Vagina (tissue), 2 donors: ENCODE results near the gene CST5. TPM values are rescaled to one million over a fixed set of nuclear protein-coding genes. Genes with fewer than 3 reads are reported as not detected.
"Not testable (repeated sequence)": the region's sequence is repeated elsewhere in the genome, so short reads cannot be mapped to it uniquely, and the experiment has no call there.

Experiments used
- DNase-seq, 2 donors: peaks; one replicate each; pipeline ENCODE4 v3.0.0-alpha.2; 2017; ENCODE audit errors: extremely low spot score in 2 of 2
- H3K27ac ChIP-seq: fragments of 200-600 bp; sonication (generic); one replicate; pipeline ENCODE4 v1.5.1; 2019
- H3K27me3 ChIP-seq: fragments of 200-600 bp; sonication (generic); one replicate; pipeline ENCODE4 v1.5.1; 2019
- H3K36me3 ChIP-seq, 2 donors: fragments of 200-600 bp; sonication (generic); one replicate each; pipeline ENCODE4 v1.5.1; 2017 to 2019
- H3K4me1 ChIP-seq: fragments of 200-600 bp; sonication (generic); one replicate; pipeline ENCODE4 v1.5.1; 2019
- H3K4me3 ChIP-seq, 2 donors: fragments of 200-600 bp; sonication (generic); 1 replicate in 1 of 2; 2 replicates in 1 of 2; pipeline ENCODE4 v1.5.1; 2016 to 2019
- H3K9me3 ChIP-seq: fragments of 200-600 bp; sonication (generic); one replicate; pipeline ENCODE4 v1.5.1; 2019
- POLR2A ChIP-seq, 2 donors: fragments of 450-650 bp; IDR thresholded peaks; one replicate each; pipeline ENCODE4 v1.6.1; 2017; ENCODE audit warnings: antibody characterized with exemption in 2 of 2, mild to moderate bottlenecking in 2 of 2, moderate library complexity in 2 of 2
- POLR2AphosphoS5 ChIP-seq, 2 donors: sonication (generic); formaldehyde crosslinking; IDR thresholded peaks; one replicate each; pipeline ENCODE4 v1.9.0; 2017; ENCODE audit warnings: antibody characterized with exemption in 2 of 2, mild to moderate bottlenecking in 2 of 2, low read depth in 1 of 2; ENCODE audit not compliant: insufficient read depth in 1 of 2
- intact Hi-C: fragments of 100-400 bp; cut with DNase I; formaldehyde crosslinking; loops from one replicate; pipeline ENCODE4 v1.15.1; 2023
- total RNA-seq: library from RNA; depleted of rRNA; stranded (reverse); fragments of >200 nt; gene quantifications from one replicate; pipeline ENCODE4 v1.2.3, GENCODE V29; 2016
- TF ChIP-seq, protein P1 (sequence below), 3 experiments: fragments of 450-650 bp in 2 of 3; fragments of 200-600 bp in 1 of 3; sonication (generic) in 1 of 3; IDR thresholded peaks; one replicate each; pipeline ENCODE4 v1.5.1; 2017 to 2019; ENCODE audit warnings: antibody characterized with exemption in 3 of 3, mild to moderate bottlenecking in 2 of 3, moderate library complexity in 2 of 3

CST5 gene
- total RNA-seq, 1 donor from 2014 or later, result not detected

DNA sequence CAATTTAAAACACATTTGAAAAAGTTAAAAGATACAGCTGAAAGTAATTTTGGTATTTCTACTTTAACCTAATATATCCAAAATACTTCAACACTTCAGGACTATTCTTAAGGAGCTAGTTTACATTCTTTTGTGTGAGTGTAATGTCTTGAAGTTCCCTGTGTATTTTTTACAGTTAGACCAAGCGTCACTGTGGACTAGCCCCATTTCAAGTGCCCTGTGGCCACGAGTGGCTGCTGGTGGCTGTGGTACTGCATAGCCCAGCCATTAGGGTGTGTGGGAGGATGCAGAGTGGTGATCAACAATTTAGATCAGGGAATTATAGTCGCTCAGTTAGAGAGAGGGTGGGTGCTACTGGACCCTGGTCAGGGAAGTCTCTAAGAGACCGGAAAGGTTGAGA, 869 bp upstream of the CST5 start:
- DNase-seq, result no peak
- intact Hi-C loops, result no loop called here
- Histone ChIP-seq H3K4me1 (no peaks in the 10 kb centered on the region), H3K36me3 (no peaks in the 10 kb centered on the region), H3K27me3 (no peaks in the 10 kb centered on the region), H3K9me3 (no peaks in the 10 kb centered on the region), H3K4me3 (no peak overlapping the region), H3K27ac (no peak overlapping the region)
- TF ChIP-seq POLR2A (IDR thresholded peaks at IDR 0.05), result no peak
- TF ChIP-seq, protein P1, sequence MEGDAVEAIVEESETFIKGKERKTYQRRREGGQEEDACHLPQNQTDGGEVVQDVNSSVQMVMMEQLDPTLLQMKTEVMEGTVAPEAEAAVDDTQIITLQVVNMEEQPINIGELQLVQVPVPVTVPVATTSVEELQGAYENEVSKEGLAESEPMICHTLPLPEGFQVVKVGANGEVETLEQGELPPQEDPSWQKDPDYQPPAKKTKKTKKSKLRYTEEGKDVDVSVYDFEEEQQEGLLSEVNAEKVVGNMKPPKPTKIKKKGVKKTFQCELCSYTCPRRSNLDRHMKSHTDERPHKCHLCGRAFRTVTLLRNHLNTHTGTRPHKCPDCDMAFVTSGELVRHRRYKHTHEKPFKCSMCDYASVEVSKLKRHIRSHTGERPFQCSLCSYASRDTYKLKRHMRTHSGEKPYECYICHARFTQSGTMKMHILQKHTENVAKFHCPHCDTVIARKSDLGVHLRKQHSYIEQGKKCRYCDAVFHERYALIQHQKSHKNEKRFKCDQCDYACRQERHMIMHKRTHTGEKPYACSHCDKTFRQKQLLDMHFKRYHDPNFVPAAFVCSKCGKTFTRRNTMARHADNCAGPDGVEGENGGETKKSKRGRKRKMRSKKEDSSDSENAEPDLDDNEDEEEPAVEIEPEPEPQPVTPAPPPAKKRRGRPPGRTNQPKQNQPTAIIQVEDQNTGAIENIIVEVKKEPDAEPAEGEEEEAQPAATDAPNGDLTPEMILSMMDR (IDR thresholded peaks at IDR 0.05), result no peak
- TF ChIP-seq POLR2AphosphoS5 (IDR thresholded peaks at IDR 0.05; ENCODE audit: insufficient read depth in 1 of 2, low read depth in 1 of 2), result no peak

DNA sequence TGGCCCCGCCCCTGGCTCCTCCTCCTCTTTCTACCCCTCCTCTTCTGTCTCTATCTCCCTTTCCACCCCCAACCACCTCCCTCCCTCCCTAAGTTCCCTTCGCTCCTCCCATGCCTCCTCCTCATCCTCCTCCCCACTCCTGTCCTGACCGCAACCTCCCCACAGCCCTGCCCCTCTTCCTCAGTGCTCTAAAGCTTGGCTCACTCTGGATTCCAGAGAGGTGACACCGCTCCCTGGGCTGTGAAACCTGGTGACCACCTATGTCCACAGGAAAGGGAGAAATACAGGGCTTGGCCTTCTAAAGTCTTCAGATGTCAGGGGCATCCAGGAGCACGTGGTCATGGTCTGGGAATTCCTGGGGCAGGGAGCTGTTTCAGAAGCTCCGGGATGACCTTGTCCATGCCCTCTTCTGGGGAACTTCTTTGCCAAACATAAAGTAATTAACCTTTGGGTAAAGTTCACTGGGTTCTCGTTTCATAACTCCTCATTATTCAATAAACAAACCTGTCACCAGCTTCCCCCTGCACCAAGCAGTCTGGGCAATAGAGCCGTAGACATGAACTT, 345 bp upstream of the CST5 start:
- no peak for DNase-seq
- intact Hi-C loops, result no loop called here

DNA sequence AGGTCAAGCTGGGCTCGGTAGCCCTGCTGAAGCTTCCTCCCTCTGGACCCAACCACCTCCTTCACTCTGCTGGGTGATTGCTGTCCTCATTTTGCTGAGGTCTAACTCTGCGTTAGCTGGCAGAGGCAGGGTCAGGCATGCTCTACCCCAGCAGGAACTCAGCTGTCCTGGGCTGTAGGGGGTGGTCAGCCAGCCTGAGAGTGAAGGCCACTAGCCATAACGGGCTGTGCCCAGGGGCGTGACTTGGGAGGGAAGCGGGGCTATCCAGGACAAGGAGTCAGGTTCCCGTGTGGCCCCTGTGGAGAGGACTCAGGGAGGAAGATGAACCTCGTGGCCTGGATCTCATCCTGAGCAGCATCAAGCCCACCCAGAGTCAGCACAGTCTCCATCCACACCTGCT, 761 bp downstream of the CST5 start:
- intact Hi-C loops, result no loop called here
- no peak overlapping the region for H3K4me3 ChIP-seq
- no peaks in the 10 kb centered on the region for H3K36me3 ChIP-seq
- no peak overlapping the region for H3K27ac ChIP-seq
- H3K4me1 ChIP-seq, result no peaks in the 10 kb centered on the region
- no peaks in the 10 kb centered on the region for H3K9me3 ChIP-seq
- no peaks in the 10 kb centered on the region for H3K27me3 ChIP-seq
- no peak for DNase-seq
- TF ChIP-seq POLR2A (IDR thresholded peaks at IDR 0.05), result no peak
- TF ChIP-seq, protein P1 (IDR thresholded peaks at IDR 0.05), result no peak

More for the DNA sequence above, 345 bp upstream of the CST5 start:
- Histone ChIP-seq H3K36me3 (no peaks in the 10 kb centered on the region), H3K4me1 (no peaks in the 10 kb centered on the region), H3K27ac (no peak overlapping the region), H3K27me3 (no peaks in the 10 kb centered on the region), H3K9me3 (no peaks in the 10 kb centered on the region), H3K4me3 (no peak overlapping the region)
- TF ChIP-seq POLR2AphosphoS5 (IDR thresholded peaks at IDR 0.05; ENCODE audit: insufficient read depth in 1 of 2, low read depth in 1 of 2) (no peak), POLR2A (IDR thresholded peaks at IDR 0.05) (no peak)
- TF ChIP-seq, protein P1 (IDR thresholded peaks at IDR 0.05), result no peak

DNA sequence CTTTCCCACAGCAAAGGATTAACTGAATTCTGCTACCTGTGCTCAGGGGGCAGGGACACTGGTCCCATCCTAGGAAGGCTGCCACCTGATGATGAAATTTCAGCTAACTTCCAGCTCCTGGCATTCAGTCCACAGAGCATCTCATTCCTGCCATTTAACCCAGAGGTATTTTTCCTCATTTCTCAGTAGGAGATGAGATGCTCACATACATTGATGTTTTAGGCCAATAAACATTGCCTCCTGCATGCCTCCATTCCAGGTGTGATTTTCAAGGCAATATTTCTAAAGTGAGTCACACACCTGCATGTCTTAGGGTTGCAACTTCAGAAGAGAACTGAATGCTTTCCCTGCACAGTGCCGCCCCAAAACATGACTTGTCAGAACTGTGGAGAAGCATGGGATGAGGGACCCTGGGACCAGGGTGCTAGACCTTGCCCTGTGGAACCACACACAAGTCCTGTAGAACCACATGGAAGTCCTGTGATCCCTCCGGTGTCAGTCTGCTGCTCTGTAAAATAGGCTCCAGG, 1.5 kb downstream of the CST5 start:
- H3K27me3 ChIP-seq, H3K9me3 ChIP-seq, DNase-seq, intact Hi-C loops, H3K4me3 ChIP-seq, H3K4me1 ChIP-seq, H3K27ac ChIP-seq, H3K36me3 ChIP-seq: not testable (repeated sequence)

DNA sequence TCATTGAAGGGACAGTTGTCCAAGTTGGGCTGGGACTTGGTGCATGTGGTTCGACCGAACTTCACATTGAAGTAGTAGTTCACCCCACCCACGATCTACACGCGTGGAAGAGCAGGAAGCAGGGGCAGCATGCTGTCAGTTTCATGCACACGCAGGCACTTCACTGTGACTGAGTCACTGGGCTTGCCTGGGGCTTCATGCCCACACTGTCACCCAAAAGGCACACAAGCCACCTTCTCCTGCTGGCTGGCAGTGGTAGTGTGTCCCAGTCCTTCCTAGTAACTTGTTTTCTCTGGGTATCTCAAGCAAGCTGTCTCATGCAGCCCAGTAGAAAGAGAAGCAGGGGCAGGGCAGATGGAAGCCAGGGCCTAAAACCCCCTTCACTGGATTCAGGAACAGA, 2.0 kb downstream of the CST5 start:
- TF ChIP-seq POLR2AphosphoS5 (IDR thresholded peaks at IDR 0.05; ENCODE audit: insufficient read depth in 1 of 2, low read depth in 1 of 2) (no peak), POLR2A (IDR thresholded peaks at IDR 0.05) (no peak)
- TF ChIP-seq, protein P1 (IDR thresholded peaks at IDR 0.05), result no peak

More for the DNA sequence above, 2.0 kb downstream of the CST5 start:
- Histone ChIP-seq H3K4me3 (no peak overlapping the region), H3K27me3 (no peaks in the 10 kb centered on the region), H3K27ac (no peak overlapping the region), H3K4me1 (no peaks in the 10 kb centered on the region), H3K36me3 (no peaks in the 10 kb centered on the region), H3K9me3 (no peaks in the 10 kb centered on the region)
- intact Hi-C loops, result no loop called here
- DNase-seq, result no peak
